Heart right ventricle (tissue), 16 donors: Measurements from ENCODE around the gene DCST2. TPM values are rescaled to one million over a fixed set of nuclear protein-coding genes. Genes with fewer than 3 reads are reported as not detected.
"Not testable (repeated sequence)": the region's sequence is repeated elsewhere in the genome, so short reads cannot be mapped to it uniquely, and the experiment has no call there.

Source experiments
- ATAC-seq, 8 donors: fragments of 200-7000 bp; cut with Tn5 transposase; one replicate each; pipeline ENCODE4 v1.9.1; 2020; ENCODE audit warnings: mild to moderate bottlenecking in 8 of 8, moderate library complexity in 8 of 8, moderate number of reproducible peaks in 1 of 8
- DNase-seq, 2 donors: peaks; one replicate each; pipeline ENCODE4 v3.0.0-alpha.2; 2020
- H3K27ac ChIP-seq, 10 donors: fragments of 200-600 bp; sonication (generic) in 2 of 10; one replicate each; pipeline versions ENCODE4 v1.5.0 to v1.8.0; 2020 to 2022; ENCODE audit warnings: mild to moderate bottlenecking in 3 of 10
- H3K27me3 ChIP-seq, 7 donors: fragments of 200-600 bp; one replicate each; pipeline ENCODE4 v1.8.0; 2021 to 2022; ENCODE audit warnings: mild to moderate bottlenecking in 2 of 7
- H3K36me3 ChIP-seq, 9 donors: fragments of 200-600 bp; sonication (generic) in 1 of 9; one replicate each; pipeline versions ENCODE4 v1.5.0 to v1.8.0; 2020 to 2022; ENCODE audit warnings: mild to moderate bottlenecking in 2 of 9
- H3K4me1 ChIP-seq, 9 donors: fragments of 200-600 bp; sonication (generic) in 1 of 9; one replicate each; pipeline versions ENCODE4 v1.5.0 to v1.8.0; 2020 to 2022; ENCODE audit warnings: mild to moderate bottlenecking in 4 of 9
- H3K4me3 ChIP-seq, 10 donors: fragments of 200-600 bp; sonication (generic) in 2 of 10; one replicate each; pipeline versions ENCODE4 v1.5.0 to v1.8.0; 2020 to 2022; ENCODE audit warnings: mild to moderate bottlenecking in 7 of 10, moderate library complexity in 2 of 10
- H3K9me3 ChIP-seq, 11 donors: fragments of 200-600 bp in 10 of 11; sonication (generic) in 2 of 11; one replicate each; pipeline versions ENCODE4 v1.5.0 to v1.8.0; 2013 to 2022; ENCODE audit warnings: mild to moderate bottlenecking in 2 of 11, control low read depth in 1 of 11, moderate library complexity in 1 of 11
- WGBS, 2 donors: extraction: QIAGEN DNeasy Blood & Tissue Kit; methylation state at CpG; one replicate each; pipeline ENCODE4 v1.1.7; 2013; ENCODE audit warnings: inconsistent platforms in 1 of 2; 5-methylcytosine and 5-hydroxymethylcytosine counted together
- intact Hi-C, 10 donors: fragments of 100-400 bp; cut with DNase I; formaldehyde crosslinking; loops; one replicate each; pipeline versions ENCODE4 v1.11.1 to v1.14.2; 2022
- polyA plus RNA-seq, 2 donors: library from polyadenylated mRNA; stranded (reverse); fragments of 200-250 nt; gene quantifications; one replicate each; pipeline ENCODE4 v1.2.3, GENCODE V29; 2013
- total RNA-seq, 10 donors: library from RNA; stranded (reverse); fragmentation: NEBNext Ultra II Directional in 3 of 10; extraction: Animal tissue kit (Norgen Biotek cat#: 25700) in 3 of 10; gene quantifications; one replicate each; pipeline versions ENCODE4 v1.2.1 to v1.2.4, GENCODE V29; 2021 to 2023
- TF ChIP-seq, protein P1 (sequence below), 9 donors: fragments of 200-600 bp; sonication (generic) in 2 of 9; IDR thresholded peaks; one replicate each; pipeline versions ENCODE4 v1.5.0 to v1.8.0; 2021 to 2022; ENCODE audit warnings: antibody characterized with exemption in 9 of 9, mild to moderate bottlenecking in 5 of 9, moderate library complexity in 1 of 9
- donor health status: Arrhythmogenic right ventricular cardiomyopathy.
- donor health status: ischemic (EF 13 %, LVEDD 7.1; RV severe dilation, severe dysfunction).
- donor health status: healthy with polysubstance abuse.
- donor health status: DM: no; HTN: yes; CAD: no.
- donor health status: DM: no; HTN: no; CAD: no.
- donor health status: ischemic (EF 25% LVEDD 6.9; RV normal size, moderate dysfunction).
- donor health status: ischemic (EF 25% LVEDD 5.7; RV mildly dilated, moderate dysfunction).
- donor health status: healthy.
- donor health status: DM: yes; HTN: yes; CAD: no.
- donor health status: Ischemic cardiomyopathy.
- donor health status: ischemic (EF 35%, LVEDD 5.7; RV mildly dilated, moderate dysfunction).
- donor health status: nonischemic (EF 11% LVEDD 7.7; RV severe dilation, severe dysfunction).
- donor health status: DM: yes; HTN: yes; CAD: no.
- donor health status: PGD.
- donor health status: ischemic (EF 29% LVEDD 5.4; RV normal size, mild dysfunction).
- donor health status: nonischemic (EF 23%, LVEDD 6.1; RV moderate dilation, normal function).

The DCST2 gene
- total and polyA plus RNA-seq, 12 donors = 0.15 to 1.8 (median 0.32) TPM; not detected in 1

DNA sequence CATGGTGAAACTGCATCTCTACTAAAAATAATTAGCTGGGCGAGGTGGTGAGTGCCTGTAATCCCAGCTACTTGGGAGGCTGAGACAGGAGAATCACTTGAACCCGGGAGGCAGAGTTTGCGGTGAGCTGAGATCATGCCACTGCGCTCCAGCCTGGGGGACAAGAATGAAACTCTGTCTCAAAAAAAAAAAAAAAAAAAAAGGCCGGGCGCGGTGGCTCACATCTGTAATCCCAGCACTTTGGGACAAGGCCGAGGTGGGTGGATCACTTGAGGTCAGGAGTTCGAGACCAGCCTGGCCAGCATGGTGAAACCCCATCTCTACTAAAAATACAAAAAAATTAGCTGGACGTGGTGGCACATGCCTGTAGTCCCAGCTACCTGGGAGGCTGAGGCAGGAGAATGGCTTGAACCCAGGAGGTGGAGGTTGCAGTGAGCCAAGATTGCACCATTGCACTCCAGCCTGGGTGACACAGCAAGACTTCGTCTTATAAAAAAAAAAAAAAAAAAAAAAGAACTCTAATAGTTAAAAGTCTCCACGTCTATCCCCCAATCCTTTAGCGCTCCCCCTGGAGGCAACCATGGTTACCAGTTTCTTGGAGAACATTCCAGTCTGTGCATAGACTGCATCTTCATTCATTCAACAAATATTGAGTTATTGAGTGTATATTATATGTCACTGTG lies 38.1 kb downstream of the DCST2 start:
- H3K36me3 ChIP-seq = peaks cover 0 to 22% (median 2%) of the 10 kb centered on the region in 9 donors
- not testable (repeated sequence) for H3K27me3 ChIP-seq, H3K27ac ChIP-seq, ATAC-seq, H3K9me3 ChIP-seq, H3K4me3 ChIP-seq
- intact Hi-C loops = loop anchor here in 6 of 10 donors (5.0 kb wide), 1 partner anchor 33 kb away; the partner anchor contains the start of gene PYGO2 (in 6 of the 6)
- H3K4me1 ChIP-seq = peaks cover 8 to 44% (median 18%) of the 10 kb centered on the region in 9 donors
- WGBS, 2 donors = 61 to 63% methylated on average over 12 to 13 of the region's 13 CpGs
- TF ChIP-seq, protein P1, sequence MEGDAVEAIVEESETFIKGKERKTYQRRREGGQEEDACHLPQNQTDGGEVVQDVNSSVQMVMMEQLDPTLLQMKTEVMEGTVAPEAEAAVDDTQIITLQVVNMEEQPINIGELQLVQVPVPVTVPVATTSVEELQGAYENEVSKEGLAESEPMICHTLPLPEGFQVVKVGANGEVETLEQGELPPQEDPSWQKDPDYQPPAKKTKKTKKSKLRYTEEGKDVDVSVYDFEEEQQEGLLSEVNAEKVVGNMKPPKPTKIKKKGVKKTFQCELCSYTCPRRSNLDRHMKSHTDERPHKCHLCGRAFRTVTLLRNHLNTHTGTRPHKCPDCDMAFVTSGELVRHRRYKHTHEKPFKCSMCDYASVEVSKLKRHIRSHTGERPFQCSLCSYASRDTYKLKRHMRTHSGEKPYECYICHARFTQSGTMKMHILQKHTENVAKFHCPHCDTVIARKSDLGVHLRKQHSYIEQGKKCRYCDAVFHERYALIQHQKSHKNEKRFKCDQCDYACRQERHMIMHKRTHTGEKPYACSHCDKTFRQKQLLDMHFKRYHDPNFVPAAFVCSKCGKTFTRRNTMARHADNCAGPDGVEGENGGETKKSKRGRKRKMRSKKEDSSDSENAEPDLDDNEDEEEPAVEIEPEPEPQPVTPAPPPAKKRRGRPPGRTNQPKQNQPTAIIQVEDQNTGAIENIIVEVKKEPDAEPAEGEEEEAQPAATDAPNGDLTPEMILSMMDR (IDR thresholded peaks at IDR 0.05) = peak in 8 of 9 donors; percentile 15 to 69 (median 52)
- peak in 1 of 2 donors; percentile 67 for DNase-seq

DNA sequence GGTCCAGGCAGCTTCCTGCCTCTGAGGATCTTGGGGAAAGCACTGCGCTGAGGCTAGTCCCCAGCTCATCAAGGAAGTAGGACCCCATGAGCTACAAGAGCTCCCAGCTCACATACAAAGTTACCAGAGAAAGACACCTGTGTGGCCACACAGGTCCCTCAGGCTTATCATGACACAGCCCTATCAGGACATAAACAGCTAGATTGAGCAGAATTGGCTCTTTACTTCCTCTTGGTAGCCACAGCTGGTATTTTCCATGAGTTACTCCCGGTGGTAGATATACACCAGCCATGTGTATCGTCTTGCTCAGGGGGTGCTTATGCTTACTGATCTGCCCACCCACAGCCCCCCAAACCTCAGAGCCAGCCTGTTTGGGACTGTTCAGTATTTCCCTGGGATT lies 39.0 kb downstream of the DCST2 start:
- H3K27me3 ChIP-seq = no peaks in the 10 kb centered on the region
- H3K36me3 ChIP-seq = peaks cover 0 to 31% (median 6%) of the 10 kb centered on the region in 9 donors
- no peak overlapping the region for H3K27ac ChIP-seq
- DNase-seq = no peak
- H3K9me3 ChIP-seq = no peaks in the 10 kb centered on the region
- TF ChIP-seq, protein P1 (IDR thresholded peaks at IDR 0.05) = no peak
- no peak for ATAC-seq
- 71 to 73% methylated on average over 3 of the region's 3 CpGs for WGBS, 2 donors
- no peak overlapping the region for H3K4me3 ChIP-seq
- intact Hi-C loops = no loop called here
- H3K4me1 ChIP-seq = peaks cover 5 to 36% (median 10%) of the 10 kb centered on the region in 9 donors

DNA sequence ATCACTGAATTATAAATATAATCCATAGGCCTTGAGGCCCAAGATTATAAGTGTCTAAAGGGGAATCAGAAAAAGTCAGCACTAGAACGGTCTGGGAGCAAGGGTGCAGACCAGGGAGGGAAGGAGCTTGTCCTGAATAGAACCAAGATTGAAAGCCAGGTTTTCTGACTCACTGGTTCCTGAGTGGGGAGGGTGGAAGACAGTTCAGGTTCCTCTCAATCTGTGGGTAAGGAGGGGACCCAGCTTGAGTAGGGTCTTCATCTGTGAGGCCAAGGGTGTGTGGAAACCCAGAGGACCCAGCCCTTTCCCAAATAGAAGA lies 39.4 kb downstream of the DCST2 start:
- Histone ChIP-seq H3K27ac (no peak overlapping the region), H3K9me3 (no peaks in the 10 kb centered on the region), H3K27me3 (no peaks in the 10 kb centered on the region), H3K36me3 (peaks cover 0 to 35% (median 6%) of the 10 kb centered on the region in 9 donors), H3K4me3 (no peak overlapping the region), H3K4me1 (peaks cover 5 to 32% (median 7%) of the 10 kb centered on the region in 9 donors)
- DNase-seq (no peak), ATAC-seq (no peak)
- WGBS, 2 donors = 78 to 86% methylated on average over 1 of the region's 1 CpG
- intact Hi-C loops = no loop called here
- TF ChIP-seq, protein P1 (IDR thresholded peaks at IDR 0.05) = no peak

DNA sequence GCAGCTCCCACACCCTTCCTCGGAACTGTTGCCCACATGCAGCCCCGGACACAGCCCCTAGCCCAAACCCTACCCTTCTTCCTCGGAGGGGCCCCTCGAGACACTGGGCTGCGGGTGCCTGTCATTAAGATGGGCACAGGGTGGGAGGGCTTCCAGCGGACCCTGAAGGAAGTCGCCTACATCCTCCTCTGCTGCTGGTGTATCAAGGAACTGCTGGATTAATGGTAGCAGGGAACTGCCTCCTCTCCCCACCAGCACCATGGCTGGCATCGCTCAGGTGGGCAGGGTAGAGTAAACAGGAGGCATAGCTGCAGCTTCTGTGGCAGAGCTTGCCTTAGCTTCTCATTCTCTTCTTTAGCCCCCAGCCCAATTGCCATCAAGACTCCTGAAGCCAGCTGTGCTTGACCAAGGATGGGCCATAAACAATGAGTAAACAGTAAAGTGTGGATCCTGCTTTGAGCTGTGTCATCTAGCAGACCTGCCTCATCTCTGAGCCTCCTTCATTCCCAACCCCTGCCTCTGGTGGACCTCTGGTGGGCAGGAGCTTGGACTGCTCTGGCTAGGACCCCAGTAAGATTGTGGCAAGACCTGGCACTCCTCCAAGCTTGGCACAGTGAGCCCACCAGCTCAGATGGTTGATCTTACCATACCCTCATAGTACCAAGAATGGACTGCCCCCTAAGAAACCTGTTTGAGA lies 39.9 kb downstream of the DCST2 start, which contains the start of gene LENEP:
Gene LENEP, plus strand, starts transcription at position 15 of the 697 bp plus-strand sequence. Its CDS starts 22 bp downstream, at position 37.
- H3K27me3 ChIP-seq = no peaks in the 10 kb centered on the region
- TF ChIP-seq, protein P1 (IDR thresholded peaks at IDR 0.05) = no peak
- intact Hi-C loops = no loop called here
- no peak for DNase-seq
- no peak for ATAC-seq
- no peaks in the 10 kb centered on the region for H3K9me3 ChIP-seq
- 70 to 73% methylated on average over 8 of the region's 8 CpGs for WGBS, 2 donors
- H3K4me3 ChIP-seq = no peak within 1 kb of the TSS
- H3K36me3 ChIP-seq = peaks cover 0 to 40% (median 6%) of the 10 kb centered on the region in 9 donors
- H3K27ac ChIP-seq = no peak within 1 kb of the TSS
- H3K4me1 ChIP-seq = peaks cover 0 to 27% (median 1%) of the 10 kb centered on the region in 9 donors
